Measurements from ENCODE around the gene RASD1. TPM values are rescaled to one million over a fixed set of nuclear protein-coding genes. Genes with fewer than 3 reads are reported as not detected.

RASD1 gene
- total and polyA plus RNA-seq, 11 donors: 1.5 to 79.2 (median 17.5) TPM

- peaks cover 0 to 49% (median 14%) of the 10 kb centered on the region in 12 donors for H3K4me1 ChIP-seq
- 93% methylated on average over 13 to 15 of the region's 15 CpGs for WGBS, 4 donors
- peaks cover 0 to 6% (median 0%) of the 10 kb centered on the region in 12 donors for H3K9me3 ChIP-seq
- TF ChIP-seq POLR2A (IDR thresholded peaks at IDR 0.05): no peak
- no peak for TF ChIP-seq CTCF (IDR thresholded peaks at IDR 0.05)
- no peak for ATAC-seq
- intact Hi-C loops (cut with DNase I): loop anchor here in 1 of 10 donors (2.0 kb wide), 1 partner anchor 14 kb away; no protein-coding TSS in a partner anchor
- DNase-seq: peak in 1 of 5 donors; percentile 21
- H3K4me3 ChIP-seq: no peak overlapping the region
- peak overlapping the region; percentile 15 to 92 (median 80) for H3K27ac ChIP-seq
- no peaks in the 10 kb centered on the region for H3K36me3 ChIP-seq
- no peaks in the 10 kb centered on the region for H3K27me3 ChIP-seq
These were observed 40.5 kb upstream of the RASD1 start for GRCh38 chr17:17536702-17537101.

GRCh38 chr17:17535957-17536356 is 39.8 kb upstream of the RASD1 start:
- peaks cover 0 to 6% (median 0%) of the 10 kb centered on the region in 12 donors for H3K9me3 ChIP-seq
- 33 to 54% (median 46%) methylated on average over 1 to 7 of the region's 7 CpGs for WGBS, 4 donors
- intact Hi-C loops (cut with DNase I): loop anchor here in 1 of 10 donors (2.0 kb wide), 1 partner anchor 15 kb away; no protein-coding TSS in a partner anchor
- ATAC-seq (peak; percentile 95 to 97 (median 96)), DNase-seq (peak; percentile 86 to 96 (median 91))
- peaks cover 0 to 49% (median 14%) of the 10 kb centered on the region in 12 donors for H3K4me1 ChIP-seq
- no peaks in the 10 kb centered on the region for H3K27me3 ChIP-seq
- no peaks in the 10 kb centered on the region for H3K36me3 ChIP-seq
- peak overlapping the region; percentile 44 to 92 (median 81) for H3K27ac ChIP-seq
- H3K4me3 ChIP-seq: no peak overlapping the region
- TF ChIP-seq CTCF (IDR thresholded peaks at IDR 0.05) (no peak), POLR2A (IDR thresholded peaks at IDR 0.05) (peak in 1 of 2 donors; percentile 26)

GRCh38 chr17:17533901-17534441 is 37.8 kb upstream of the RASD1 start:
- intact Hi-C loops (cut with DNase I): no loop called here
- Histone ChIP-seq H3K4me1 (peaks cover 0 to 40% (median 17%) of the 10 kb centered on the region in 12 donors), H3K9me3 (peaks cover 0 to 6% (median 0%) of the 10 kb centered on the region in 12 donors), H3K27me3 (no peaks in the 10 kb centered on the region), H3K27ac (peak overlapping the region in 1 of 12 donors; percentile 9), H3K4me3 (no peak overlapping the region), H3K36me3 (no peaks in the 10 kb centered on the region)
- TF ChIP-seq CTCF (IDR thresholded peaks at IDR 0.05) (no peak), POLR2A (IDR thresholded peaks at IDR 0.05) (no peak)
- 90 to 94% (median 92%) methylated on average over 3 of the region's 3 CpGs for WGBS, 4 donors
- ATAC-seq: no peak
- peak in 1 of 5 donors; percentile 7 for DNase-seq

- no peaks in the 10 kb centered on the region for H3K36me3 ChIP-seq
- TF ChIP-seq POLR2A (IDR thresholded peaks at IDR 0.05) (no peak), CTCF (IDR thresholded peaks at IDR 0.05) (no peak)
- no peaks in the 10 kb centered on the region for H3K27me3 ChIP-seq
- H3K4me1 ChIP-seq: peaks cover 0 to 42% (median 23%) of the 10 kb centered on the region in 12 donors
- ATAC-seq (no peak), DNase-seq (no peak)
- intact Hi-C loops (cut with DNase I): no loop called here
- H3K27ac ChIP-seq: no peak overlapping the region
- H3K9me3 ChIP-seq: peaks cover 0 to 6% (median 0%) of the 10 kb centered on the region in 12 donors
- 94 to 97% (median 97%) methylated on average over 1 of the region's 1 CpG for WGBS, 4 donors
- H3K4me3 ChIP-seq: no peak overlapping the region
These were observed 36.8 kb upstream of the RASD1 start for GRCh38 chr17:17532991-17533390.
